ENCODE measurements around the gene CD9.
"Not testable (repeated sequence)": the region's sequence is repeated elsewhere in the genome, so short reads cannot be mapped to it uniquely, and the experiment has no call there.

Gene CD9

DNA sequence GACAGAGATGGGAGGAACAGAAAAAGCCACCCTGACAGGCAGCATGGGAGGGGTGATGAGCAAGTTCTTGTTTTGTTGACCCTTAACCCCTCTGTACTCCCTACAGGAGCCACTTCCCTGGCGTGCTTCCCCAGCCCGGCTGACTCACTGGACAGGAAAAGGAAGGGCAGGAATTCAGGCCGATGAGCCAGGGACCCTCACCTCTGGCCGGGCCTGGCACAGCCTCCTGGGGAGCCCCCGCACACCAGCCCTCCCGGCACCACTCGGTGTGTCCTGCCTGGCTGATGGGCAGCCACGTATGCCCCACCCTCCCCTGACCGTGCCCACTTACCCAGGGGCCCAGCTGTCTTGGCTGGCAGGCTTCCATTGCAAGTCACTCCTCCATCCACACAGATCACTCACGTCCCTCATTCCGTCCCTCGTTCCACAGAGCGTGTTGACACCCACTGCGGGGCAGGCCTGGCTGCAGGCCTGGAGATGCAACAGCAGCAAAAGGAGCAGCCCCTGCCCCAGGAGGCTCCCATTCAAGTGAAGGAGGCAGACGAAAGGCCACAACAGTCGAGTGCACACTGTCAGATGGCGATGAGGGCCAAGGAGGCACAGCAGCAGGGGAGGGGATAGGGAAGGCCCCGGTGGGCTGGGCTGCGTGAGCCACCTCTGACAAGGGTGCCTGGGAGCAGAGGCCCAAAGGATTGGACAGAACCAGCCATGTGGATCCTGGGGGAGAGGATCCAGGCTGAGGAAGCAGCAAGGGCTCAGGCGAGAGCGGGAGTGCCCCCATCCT, 19.7 kb upstream of the CD9 start:
- DNase-seq (ENCODE audit: low spot score): no peak

DNA sequence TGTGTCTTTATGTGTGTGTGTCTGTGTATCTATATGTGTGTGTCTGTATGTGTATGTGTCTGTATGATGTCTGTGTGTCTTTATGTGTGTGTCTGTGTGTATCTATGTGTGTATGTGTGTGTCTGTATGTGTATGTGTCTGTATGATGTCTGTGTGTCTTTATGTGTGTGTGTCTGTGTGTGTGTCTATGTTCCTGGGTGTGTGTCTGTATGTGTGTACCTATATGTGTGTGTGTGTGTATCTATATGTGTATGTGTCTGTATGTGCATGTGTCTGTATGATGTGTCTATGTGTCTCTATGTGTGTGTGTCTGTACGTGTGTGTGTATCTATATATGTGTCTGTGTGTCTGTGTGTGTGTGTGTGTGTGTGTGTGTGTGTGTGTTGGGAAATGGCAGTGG, 19.0 kb upstream of the CD9 start:
- DNase-seq (ENCODE audit: low spot score): no peak

DNA sequence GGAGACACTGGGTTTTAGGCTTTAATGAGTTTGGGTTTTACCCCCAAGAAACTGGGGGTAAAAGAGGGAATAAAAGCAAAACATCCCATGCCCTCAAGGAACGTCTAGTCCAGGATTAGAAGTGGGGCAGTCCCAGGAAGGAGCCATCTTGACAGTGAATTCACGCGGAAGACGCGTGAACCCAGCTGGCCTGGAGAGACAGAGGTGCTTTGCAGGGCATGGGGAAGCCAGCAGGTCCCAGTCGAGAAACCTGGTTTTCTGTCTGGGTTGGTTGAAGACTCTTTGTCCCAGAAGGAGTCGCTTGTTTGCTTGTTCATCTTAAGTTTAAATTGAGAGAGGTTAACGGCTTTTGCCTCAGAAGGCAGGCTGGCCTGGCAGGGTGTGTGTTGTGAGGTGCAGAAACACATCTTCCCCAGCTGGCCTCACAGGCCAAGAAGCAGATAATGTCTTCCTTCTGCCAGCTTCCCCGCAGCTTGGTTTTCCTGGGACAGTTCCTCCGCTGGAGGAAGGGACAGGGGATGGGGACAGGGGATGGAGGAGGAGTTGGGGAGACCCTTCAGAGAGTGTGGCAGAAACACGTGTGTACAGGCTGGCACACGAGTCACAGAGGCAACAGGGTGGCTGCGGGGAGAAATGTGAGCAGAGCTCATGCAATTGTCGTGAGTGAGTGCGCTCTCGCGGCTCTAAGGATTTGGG, 18.5 kb upstream of the CD9 start:
- no peak for DNase-seq (ENCODE audit: low spot score)

DNA sequence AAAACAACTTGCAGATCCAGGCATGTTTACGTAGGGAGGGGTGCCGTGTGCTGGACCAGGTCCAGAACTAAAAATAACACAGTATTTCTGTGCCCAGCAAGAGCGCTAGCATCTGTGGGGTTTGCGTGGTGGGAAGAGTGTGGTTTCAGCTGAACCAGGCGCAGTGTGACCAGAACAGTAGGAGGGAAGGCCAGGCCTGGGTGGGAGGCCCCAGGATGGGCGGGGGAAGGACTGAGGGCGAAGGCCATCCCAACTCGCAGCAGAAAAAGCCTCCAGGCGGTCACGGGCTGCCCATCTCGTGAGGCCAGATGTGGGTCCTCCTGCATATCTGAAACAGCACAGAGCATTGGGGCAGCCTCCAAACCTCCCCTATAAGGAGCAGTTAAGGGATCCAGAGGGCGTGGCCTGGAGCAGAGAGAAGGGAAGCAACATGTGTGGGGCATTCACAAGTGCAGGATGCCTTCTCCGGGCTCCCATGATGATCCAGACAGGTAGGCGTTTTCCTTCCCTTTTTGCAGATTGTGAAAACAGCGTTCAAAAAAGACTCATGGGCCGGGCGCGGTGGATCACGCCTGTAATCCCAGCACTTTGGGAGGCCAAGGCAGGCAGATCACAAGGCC, 17.8 kb upstream of the CD9 start:
- no peak for DNase-seq (ENCODE audit: low spot score)

DNA sequence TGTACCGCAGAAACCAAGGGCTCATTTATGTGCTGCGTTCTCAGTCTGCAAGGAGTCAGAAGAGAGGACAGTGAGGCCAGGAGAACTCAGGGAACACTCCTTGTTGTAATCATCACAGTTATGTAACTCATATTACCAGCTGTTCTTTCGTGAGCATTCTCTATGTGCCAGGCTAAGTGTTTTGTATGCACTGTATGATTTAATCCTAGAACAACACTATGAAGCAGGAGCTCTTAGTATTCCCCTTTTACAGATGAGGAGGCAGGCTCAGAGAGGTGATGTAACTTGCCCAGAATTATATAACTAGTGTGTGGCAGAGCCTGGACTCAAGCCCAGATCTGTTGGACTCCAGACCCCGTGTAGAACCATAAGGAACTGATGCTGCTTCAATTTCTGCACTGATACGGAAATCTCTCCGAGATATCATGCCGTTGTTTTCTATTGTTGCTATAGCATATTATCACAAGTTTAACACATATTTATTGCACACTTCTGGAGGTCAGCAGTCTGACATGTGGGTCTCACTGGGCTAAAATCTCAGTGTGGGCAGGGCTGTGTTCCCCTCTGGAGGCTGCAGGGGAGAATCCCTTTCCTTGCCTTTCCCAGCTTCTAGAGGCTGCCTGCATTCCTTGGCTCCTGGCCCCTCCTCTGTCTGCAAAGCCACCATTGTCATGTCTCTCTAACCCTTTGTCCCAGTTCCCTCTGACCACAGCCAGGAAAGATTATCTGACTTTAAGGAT, 16.3 kb upstream of the CD9 start:
- no peak for DNase-seq (ENCODE audit: low spot score)

DNA sequence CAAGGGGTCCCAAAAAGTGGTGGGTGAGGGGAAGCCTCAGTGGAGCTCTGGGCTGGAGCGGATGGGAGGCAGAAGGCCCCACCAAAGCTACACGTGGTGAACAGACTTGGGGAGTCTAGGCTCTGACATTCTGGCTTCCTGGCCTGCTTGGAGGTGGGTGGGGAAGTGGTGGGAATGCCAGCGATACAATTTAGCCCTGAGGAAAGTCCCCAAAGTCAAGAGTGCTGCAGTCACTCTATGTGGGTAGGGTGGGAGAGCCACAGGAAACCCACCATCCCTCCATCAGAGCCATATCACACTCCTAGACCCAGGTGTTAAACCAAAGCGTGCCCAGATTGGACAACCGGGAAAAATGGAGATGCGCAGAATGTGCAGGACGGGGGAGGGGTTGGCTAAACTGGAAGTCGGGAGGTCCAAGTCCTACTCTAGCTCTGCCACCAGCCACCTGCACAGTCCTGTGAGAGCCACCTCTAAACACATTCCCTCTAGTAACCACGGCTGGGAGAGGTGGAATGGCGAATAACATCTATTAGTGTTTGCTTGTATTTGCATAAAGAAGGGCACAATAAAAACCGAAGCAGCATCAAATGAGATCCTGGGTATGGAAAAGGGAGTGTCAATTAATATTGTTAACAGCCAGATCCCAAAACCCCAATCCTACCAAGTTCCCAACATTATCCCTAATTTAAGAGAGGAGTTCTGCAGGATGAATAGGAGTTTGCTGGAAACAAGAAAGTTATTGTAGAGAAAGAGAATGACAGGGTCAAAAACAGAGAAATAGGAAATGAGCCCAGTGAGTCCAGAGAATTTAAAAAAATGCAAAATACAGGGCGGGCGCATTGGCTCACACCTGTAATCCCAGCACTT, 14.0 kb upstream of the CD9 start:
- peak; percentile 8 for DNase-seq (ENCODE audit: low spot score)

DNA sequence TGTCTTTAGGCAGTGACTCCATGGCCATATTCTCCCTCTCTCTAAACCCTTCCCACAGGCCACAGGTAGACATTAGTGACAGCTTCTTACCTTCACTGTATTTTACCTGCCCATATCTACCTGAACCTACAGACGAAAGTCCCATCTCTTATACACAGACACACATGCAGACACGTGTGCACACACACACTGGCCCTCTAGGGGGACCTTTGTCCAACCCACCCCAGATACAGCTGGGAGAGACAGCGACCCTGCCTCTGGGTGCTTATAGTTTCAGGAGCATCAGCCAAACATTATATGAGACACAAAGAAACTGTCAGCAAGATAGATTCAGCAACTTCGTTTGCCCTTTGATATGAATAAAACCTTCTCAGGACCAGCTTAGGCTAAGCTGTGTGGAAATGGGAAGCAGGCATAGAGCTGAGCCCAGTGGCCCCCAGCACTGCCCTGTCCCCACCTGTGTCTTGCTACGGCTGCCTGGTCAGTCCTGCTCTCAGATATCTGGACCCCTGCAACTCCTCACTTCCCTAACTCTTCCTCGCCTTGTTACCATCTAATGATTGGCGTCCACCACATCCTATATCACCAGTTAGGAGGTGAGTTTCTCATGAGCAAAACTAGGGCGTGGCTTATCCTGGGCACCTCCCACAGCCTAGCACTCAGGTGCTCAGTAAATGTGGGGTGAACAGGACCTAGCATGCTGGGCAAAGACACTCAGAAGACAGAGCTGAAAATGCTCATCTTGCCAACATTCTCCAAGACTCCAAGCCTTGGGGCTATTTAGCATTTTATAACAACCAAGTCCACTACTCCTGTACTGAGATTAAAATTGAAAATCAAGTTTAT, 12.0 kb upstream of the CD9 start:
- DNase-seq (ENCODE audit: low spot score): peak; percentile 8

DNA sequence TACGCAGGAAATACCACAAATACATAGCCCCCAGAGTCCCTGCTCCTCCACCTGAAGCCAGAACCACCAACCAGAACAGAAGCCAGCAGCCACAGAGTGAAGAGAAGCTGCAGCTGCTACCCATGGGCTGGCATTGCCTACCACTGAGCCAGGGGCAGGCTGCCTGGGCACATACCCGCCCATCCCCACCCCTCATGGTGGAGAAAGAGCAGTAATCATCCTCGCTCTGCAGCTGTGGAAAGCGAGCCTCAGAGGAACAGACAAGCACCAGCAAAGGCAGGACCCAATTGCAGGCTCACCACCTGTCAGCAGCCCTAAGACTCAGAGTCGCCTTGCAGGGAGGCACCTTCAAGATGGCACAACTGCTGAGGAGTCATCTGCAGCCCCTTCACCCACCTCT, 11.2 kb upstream of the CD9 start:
- DNase-seq (ENCODE audit: low spot score): peak; percentile 16

DNA sequence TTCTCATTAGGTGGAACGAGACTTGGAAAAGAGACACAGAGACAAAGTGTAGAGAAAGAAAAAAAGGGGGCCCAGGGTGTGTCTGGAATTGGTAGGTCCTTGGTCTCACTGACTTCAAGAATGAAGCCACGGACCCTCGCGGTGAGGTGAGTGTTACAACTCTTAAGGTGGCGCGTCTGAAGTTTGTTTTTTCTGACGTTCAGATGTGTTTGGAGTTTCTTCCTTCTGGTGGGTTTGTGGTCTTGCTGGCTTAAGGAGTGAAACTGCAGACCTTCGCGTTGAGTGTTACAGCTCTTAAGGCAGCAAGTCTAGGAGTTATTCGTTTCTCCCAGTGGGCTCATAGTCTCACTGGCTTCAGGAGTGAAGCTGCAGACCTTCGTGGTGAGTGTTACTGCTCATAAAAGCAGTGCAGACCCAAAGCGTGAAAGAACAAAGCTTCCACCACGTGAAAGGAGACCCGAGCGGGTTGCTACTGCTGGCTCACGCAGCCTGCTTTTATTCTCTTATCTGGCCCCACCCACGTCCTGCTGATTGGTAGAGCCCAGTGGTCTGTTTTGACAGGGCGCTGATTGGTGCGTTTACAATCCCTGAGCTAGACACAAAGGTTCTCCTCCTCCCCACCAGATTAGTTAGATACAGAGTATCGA, 10.1 kb upstream of the CD9 start:
- DNase-seq (ENCODE audit: low spot score): not testable (repeated sequence)

DNA sequence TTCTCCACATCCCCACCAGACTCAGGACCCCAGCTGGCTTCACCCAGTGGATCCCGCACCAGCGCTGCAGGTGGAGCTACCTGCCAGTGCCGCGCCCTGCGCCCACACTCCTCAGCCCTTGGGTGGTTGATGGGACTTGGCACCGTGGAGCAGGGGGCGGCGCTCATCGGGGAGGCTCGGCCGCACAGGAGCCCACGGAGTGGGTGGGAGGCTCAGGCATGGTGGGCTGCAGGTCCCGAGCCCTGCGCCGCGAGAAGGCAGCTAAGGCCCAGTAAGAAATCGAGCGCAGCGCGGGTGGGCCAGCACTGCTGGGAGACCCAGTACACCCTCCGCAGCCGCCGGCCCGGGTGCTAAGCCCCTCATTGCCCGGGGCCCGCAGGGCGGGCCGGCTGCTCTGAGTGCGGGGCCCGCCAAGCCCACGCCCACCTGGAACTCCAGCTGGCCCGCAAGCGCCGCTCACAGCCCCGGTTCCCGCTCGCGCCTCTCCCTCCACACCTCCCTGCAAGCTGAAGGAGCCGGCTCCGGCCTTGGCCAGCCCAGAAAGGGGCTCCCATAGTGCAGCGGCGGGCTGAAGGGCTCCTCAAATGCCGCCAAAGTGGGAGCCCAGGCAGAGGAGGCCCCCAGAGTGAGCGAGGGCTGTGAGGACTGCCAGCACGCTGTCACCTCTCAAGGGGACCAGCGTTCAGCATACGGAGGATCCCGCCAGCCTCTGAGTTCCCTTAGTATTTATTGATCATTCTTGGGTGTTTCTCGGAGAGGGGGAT, 9.3 kb upstream of the CD9 start:
- DNase-seq (ENCODE audit: low spot score): not testable (repeated sequence)

DNA sequence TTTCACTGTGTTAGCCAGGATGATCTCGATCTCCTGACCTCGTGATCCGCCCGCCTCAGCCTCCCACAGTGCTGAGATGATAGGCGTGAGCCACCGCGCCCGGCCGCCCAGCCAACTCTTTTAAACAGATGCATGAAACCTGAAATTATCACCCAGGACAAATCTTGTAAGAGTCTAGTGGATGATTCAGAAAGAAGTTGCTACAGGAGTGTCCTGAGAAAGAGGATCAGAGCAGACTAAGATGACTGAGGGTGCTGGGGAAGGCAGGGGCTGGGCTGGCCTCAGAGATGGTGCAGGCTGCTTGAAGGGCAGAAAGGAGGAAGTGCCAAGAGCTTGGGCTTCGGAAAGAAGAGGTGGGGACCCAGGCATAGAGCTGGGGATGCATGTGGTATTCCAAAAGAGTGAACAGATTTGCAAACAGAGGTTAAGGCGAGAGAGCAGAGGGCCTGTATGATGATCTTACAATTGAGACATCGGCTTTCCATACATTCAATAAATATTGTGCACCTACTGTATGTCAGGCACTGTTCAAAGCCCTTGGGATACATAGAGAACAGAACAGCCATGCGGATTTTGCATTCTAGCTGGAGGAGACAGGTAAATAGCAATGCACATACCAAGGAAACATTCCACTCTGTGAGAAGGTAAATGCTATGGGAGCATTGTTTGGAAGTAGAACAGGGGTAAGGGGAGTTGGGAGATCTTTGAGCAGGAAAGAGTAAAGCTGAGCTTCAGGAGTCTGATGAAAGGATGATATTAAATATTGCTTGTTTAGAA, 7.4 kb upstream of the CD9 start:
- no peak for DNase-seq (ENCODE audit: low spot score)

DNA sequence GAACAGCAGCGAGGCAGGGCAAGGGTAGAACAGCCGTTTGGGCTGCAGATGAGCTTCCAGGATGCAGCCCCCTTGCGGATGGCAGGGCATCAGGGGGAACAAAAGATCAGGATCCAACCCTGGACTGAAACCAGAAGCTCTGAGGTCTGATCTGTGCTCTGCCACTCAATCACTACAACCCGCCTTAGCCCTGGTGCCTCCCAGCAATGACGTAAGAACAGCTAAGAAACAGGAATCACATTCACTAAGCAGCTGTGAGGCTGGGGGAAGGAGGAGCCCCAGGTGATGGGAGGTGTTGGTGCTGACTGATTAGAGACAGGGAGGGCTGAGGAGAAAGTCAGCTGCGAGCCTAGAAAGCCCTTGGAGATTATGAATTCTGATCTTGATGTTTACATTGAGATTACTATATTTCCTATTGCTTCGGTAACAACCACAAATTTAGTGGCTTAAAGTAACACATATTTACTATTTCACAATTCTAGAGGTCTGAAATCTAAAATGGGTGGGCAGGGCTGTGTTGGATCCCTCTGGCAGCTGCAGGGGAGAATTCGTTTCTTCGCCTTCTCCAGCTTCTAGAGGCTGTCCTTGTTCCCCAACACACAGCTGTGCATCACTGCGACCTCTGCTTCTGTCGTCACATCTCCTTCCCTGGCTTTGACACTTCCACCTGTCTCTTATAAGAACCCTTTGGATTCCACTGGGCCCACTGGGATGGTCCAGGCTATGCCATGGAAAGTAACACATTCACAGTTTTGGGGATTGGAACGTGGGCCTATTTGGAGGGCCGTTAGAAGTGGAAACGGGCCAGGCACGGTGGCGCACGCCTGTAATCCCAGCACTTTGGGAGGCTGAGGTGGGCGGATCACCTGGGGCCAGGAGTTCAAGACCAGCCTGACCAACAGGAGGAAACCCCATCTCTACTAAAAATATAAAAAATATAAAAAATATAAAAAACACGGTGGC, 6.1 kb upstream of the CD9 start:
- no peak for DNase-seq (ENCODE audit: low spot score)

DNA sequence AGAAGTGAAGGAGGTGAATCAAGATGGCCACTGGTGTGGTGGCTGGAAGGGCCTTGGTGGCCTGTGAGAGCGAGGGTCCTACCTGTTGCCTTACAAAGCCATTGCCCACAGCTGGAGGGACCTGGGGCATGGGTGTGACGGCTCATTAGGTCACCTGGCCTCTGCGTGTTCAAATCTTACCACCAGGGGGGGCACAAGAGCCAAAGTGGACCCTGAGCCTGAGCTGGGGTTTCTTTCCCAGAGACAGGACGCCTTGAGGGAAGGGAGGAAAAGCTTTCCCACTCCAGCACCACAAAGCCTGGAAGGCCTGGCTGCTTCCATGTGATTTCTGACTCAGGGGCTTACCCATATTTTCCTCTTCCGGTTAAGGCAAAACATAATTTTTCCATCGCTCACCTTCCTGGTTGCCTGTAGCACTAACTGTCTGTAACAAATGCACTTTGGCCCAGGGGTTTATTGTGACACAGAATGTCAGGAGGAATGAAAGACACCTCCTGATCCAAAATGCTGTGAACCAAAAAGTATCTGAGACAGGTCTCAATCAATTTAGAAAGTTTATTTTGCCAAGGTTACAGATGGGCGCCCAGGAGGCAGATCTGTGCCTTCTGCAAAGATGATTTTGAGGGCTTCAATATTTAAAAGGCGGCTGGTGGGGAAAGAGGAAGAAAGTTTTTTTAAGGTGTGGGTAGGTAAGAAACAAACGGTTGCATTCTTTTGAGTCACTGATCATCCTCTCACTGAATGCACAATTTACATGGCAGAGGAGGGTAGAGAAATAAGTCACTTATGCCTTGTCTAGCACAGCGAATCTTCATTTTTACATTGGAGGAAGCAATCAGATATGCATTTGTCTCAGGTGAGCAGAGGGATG, 4.3 kb upstream of the CD9 start:
- peak; percentile 91 for DNase-seq (ENCODE audit: low spot score)

DNA sequence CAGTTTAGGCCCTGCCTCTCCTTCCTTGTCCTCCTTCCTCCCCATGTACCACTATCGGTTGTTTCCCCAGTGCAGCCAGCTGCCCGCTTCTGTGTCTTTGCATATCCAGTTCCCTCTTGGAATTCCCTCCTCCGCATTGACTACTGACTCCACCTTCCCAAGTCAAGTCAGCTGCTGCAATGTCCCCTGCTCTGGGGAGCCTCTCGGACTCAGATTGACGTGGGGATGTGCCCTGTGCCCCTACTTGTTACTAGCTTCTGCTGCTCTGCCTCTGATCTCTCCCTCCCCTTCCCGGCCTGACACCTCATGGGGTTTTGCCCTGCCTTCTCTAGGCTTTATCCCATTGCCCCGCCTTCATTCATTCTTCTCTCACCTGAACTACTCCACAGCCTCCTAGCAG, 2.1 kb upstream of the CD9 start:
- no peak for DNase-seq (ENCODE audit: low spot score)

DNA sequence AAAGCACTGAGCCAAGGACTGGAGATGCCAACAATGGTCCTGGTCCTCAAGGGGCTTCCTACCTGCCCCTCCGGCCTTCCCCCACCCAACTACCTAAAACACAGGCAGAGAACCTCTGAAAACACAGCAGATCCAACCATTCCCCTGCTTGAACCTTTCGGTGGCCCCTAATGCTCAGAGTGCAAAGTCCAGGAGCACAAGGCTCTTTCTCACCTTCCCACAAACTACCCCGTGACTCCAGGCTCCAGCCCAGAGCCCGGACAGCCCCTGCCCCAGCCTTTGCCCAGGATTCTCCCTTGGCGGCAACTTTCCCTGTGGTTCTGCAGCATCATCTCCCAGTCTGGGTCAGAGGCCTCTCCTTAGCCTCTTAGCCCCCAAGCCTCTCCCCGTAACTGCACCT, 1.6 kb upstream of the CD9 start:
- no peak for DNase-seq (ENCODE audit: low spot score)

DNA sequence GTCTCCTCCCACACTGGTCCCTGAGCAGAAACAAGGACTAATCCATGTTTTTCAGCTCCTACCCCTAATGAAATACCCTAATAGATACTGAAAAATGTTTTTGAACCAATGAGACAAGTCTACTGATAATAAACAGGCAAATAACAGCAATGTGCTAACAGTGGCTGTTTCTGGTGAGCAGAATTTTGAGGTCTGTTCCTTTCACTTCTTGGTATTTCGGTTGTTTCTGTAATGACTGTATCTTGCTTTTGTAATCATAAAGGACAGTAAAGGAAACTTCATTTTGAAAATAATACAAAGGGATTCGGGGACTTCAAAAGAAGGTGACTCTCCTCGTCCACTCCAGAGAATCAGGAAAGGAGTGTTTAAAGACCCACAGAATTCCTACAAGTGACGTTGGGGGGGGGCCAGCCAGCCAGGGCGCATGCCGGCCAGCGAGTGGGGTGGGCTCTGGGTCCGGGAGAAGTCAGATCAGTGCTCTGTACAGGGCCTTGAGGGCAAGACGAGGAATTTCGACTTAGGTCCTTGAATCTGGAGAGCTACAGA, 1.1 kb upstream of the CD9 start:
- DNase-seq (ENCODE audit: low spot score): no peak
